ENCODE measurements around the gene TCF12. TPM values are rescaled to one million over a fixed set of nuclear protein-coding genes. Genes with fewer than 3 reads are reported as not detected.

Gene TCF12
- total and polyA plus RNA-seq, 2 donors (not counting 3 experiments of a cell fraction or from before 2014, with no cell fraction given): 72.1 to 133 TPM

DNA sequence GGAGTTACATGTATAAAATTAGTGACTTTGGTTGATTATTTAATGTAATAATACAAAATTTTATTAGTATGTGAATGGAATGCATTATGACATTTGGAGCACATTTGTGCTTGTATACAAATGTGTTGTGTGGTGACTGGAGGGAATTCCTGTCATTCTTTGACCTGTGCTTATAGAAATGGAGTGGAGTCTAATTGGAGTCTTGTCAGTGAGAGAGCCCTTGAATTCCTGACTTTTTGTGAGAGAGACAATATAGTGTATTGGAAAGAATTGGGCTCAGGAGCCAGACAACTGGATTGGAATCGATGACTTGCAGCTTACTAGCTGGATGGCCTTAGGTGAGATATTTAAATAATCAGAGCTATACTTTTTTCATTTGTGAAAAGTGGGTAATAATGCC lies 9.4 kb downstream of the TCF12 start:
- no peak overlapping the region for H3K27ac ChIP-seq (ENCODE audit: insufficient read depth, low read depth, low read length)
- peaks cover 99% of the 10 kb centered on the region for H3K79me2 ChIP-seq (ENCODE audit: control insufficient read depth, insufficient read depth, low read length)
- H2AFZ ChIP-seq (ENCODE audit: low read depth, low read length): no peak overlapping the region
- no peak for DNase-seq (ENCODE audit: low read depth, low spot score)
- no peak for FAIRE-seq
- peaks cover 24% of the 10 kb centered on the region for H3K4me1 ChIP-seq (ENCODE audit: control insufficient read depth, extremely low read depth, insufficient read depth, low read length)
- no peaks in the 10 kb centered on the region for H3K9me3 ChIP-seq (replicated peaks; ENCODE audit: control insufficient read depth, insufficient read depth, low read length)
- no peaks in the 10 kb centered on the region for H3K9me1 ChIP-seq (replicated peaks; ENCODE audit: control insufficient read depth, extremely low read depth, insufficient read depth, low read length)
- intact Hi-C loops (cut with micrococcal nuclease) (no loop called here), dilution Hi-C loops (cut with MboI; ENCODE audit: extremely low pct_ligation_motif_present, low sequenced_read_pairs) (no loop called here)
- no TSS peak for BruUV-seq (replicated peaks)
- no peak overlapping the region for H3K4me2 ChIP-seq (ENCODE audit: insufficient read depth, low read length)
- no peaks in the 10 kb centered on the region for H3K27me3 ChIP-seq (ENCODE audit: control insufficient read depth in 2 of 2, insufficient read depth in 2 of 2, low read length in 2 of 2)
- TF ChIP-seq EZH2 (IDR thresholded peaks at IDR 0.05; ENCODE audit: borderline replicate concordance, low read depth, low read length, severe bottlenecking) (no peak), MYC (IDR thresholded peaks at IDR 0.05; ENCODE audit: low read depth, low read length) (no peak), FOS (IDR thresholded peaks at IDR 0.05; ENCODE audit: borderline replicate concordance, insufficient read depth, low read length) (no peak), POLR2AphosphoS5 (IDR thresholded peaks at IDR 0.05; ENCODE audit: insufficient read depth, low read depth, low read length) (no peak), JUN (IDR thresholded peaks at IDR 0.05; ENCODE audit: borderline replicate concordance, insufficient read depth, insufficient read length, low read depth) (no peak), POLR2A (IDR thresholded peaks at IDR 0.05; ENCODE audit: low read depth, low read length) (no peak), GATA2 (IDR thresholded peaks at IDR 0.05; ENCODE audit: insufficient read depth, insufficient read length, low read depth, low read length) (no peak)
- TF ChIP-seq, protein P1, sequence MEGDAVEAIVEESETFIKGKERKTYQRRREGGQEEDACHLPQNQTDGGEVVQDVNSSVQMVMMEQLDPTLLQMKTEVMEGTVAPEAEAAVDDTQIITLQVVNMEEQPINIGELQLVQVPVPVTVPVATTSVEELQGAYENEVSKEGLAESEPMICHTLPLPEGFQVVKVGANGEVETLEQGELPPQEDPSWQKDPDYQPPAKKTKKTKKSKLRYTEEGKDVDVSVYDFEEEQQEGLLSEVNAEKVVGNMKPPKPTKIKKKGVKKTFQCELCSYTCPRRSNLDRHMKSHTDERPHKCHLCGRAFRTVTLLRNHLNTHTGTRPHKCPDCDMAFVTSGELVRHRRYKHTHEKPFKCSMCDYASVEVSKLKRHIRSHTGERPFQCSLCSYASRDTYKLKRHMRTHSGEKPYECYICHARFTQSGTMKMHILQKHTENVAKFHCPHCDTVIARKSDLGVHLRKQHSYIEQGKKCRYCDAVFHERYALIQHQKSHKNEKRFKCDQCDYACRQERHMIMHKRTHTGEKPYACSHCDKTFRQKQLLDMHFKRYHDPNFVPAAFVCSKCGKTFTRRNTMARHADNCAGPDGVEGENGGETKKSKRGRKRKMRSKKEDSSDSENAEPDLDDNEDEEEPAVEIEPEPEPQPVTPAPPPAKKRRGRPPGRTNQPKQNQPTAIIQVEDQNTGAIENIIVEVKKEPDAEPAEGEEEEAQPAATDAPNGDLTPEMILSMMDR (IDR thresholded peaks at IDR 0.05; ENCODE audit: extremely low read depth in 1 of 2, insufficient read depth in 1 of 2, low read depth in 1 of 2, low read length in 2 of 2): no peak
- TF ChIP-seq, protein P2, sequence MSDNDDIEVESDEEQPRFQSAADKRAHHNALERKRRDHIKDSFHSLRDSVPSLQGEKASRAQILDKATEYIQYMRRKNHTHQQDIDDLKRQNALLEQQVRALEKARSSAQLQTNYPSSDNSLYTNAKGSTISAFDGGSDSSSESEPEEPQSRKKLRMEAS (IDR thresholded peaks at IDR 0.05; ENCODE audit: insufficient read depth, insufficient read length): no peak
- POLR2A ChIA-PET: no interaction called here
- peaks cover 3 to 16% of the 10 kb centered on the region in 2 experiments for H3K36me3 ChIP-seq (ENCODE audit: control insufficient read depth in 2 of 2, extremely low read depth in 1 of 2, insufficient read depth in 2 of 2, low read length in 2 of 2)
- CTCF ChIA-PET: interaction anchor here (1.3 to 1.9 kb wide), 2 partner anchors 9 to 210 kb away, joined by 3 to 6 read pairs; partner anchors contain the start of gene TCF12
- H4K20me1 ChIP-seq (replicated peaks; ENCODE audit: control insufficient read depth, extremely low read depth, insufficient read depth, low read length): peaks cover 36% of the 10 kb centered on the region
- no peak overlapping the region for H3K9ac ChIP-seq (replicated peaks; ENCODE audit: extremely low read depth, insufficient read depth, low read length)
- no peak overlapping the region for H3K4me3 ChIP-seq (replicated peaks in 1 of 3; ENCODE audit: insufficient read depth in 1 of 3, low read depth in 1 of 3, low read length in 3 of 3)
